ENCODE results near the gene RRP12.

- TF ChIP-seq CTCF (IDR thresholded peaks at IDR 0.05), result no peak
- no peak for TF ChIP-seq POLR2A (IDR thresholded peaks at IDR 0.05)
Observed at GRCh38 chr10:97396056-97396455, 5.1 kb downstream of the RRP12 start.
